Measurements from ENCODE around the gene TOR1AIP1. TPM values are rescaled to one million over a fixed set of nuclear protein-coding genes. Genes with fewer than 3 reads are reported as not detected.
A peak's percentile ranks its signal among the peaks of the same experiment; 100 is the strongest.
"Not testable (repeated sequence)": the region's sequence is repeated elsewhere in the genome, so short reads cannot be mapped to it uniquely, and the experiment has no call there.

Gene TOR1AIP1
- polyA plus RNA-seq, 1 experiment: 16.4 TPM

DNA sequence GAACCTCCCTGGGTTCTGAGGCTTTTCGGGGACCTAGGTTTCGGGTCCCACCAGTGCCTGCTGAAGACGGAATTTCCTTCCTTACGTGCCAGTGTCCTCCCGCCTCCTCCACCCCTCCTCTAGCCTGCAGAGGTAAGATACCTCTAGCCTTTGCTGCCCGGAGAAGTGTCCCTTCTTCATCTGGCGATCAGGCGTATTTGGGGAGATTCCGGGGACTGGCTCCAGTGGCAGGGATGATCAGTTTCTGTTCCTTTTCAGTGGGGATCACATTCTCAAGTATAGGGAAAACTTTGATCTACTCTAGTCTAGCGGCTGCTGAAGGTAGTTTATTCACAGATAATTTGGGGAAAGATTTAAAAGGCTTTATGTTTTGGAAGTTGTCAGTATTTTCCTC, 73.2 kb downstream of the TOR1AIP1 start:
- H3K36me3 ChIP-seq (ENCODE audit: control insufficient read depth, insufficient read depth, low read length): no peaks in the 10 kb centered on the region
- no peak for DNase-seq (ENCODE audit: low read depth)
- peak overlapping the region; percentile 94 for H3K4me3 ChIP-seq (ENCODE audit: low read depth, low read length)
- CTCF ChIA-PET: interaction anchor here (1.5 kb wide), 1 partner anchor 11 kb away, joined by 5 read pairs; no protein-coding TSS in a partner anchor
- POLR2A ChIA-PET: no interaction called here
- H3K27me3 ChIP-seq (ENCODE audit: control insufficient read depth, insufficient read depth, low read length): no peaks in the 10 kb centered on the region
- TF ChIP-seq, protein P1, sequence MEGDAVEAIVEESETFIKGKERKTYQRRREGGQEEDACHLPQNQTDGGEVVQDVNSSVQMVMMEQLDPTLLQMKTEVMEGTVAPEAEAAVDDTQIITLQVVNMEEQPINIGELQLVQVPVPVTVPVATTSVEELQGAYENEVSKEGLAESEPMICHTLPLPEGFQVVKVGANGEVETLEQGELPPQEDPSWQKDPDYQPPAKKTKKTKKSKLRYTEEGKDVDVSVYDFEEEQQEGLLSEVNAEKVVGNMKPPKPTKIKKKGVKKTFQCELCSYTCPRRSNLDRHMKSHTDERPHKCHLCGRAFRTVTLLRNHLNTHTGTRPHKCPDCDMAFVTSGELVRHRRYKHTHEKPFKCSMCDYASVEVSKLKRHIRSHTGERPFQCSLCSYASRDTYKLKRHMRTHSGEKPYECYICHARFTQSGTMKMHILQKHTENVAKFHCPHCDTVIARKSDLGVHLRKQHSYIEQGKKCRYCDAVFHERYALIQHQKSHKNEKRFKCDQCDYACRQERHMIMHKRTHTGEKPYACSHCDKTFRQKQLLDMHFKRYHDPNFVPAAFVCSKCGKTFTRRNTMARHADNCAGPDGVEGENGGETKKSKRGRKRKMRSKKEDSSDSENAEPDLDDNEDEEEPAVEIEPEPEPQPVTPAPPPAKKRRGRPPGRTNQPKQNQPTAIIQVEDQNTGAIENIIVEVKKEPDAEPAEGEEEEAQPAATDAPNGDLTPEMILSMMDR (IDR thresholded peaks at IDR 0.05; ENCODE audit: insufficient read depth, low read depth, low read length): no peak

DNA sequence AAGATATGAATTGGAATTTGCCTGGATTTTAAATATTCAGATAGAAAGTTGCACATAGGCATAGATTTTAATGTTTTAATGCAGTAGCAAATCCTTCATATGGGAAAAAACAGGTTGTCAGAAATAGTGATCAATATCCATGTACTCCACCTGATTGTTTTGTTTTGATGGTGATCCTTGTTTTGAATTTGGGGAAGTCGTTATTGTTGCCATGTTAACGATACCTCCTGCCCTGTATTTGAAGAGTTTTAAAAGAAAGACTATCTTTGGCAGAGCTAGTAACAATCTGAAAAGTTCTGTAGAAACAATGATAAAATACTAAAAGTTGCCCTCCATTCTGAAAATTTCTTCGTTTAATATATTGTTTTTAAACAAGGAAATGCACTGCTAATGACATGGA, 73.6 kb downstream of the TOR1AIP1 start:
- H3K36me3 ChIP-seq (ENCODE audit: control insufficient read depth, insufficient read depth, low read length): no peaks in the 10 kb centered on the region
- ChIA-PET CTCF (interaction anchor here (1.5 kb wide), 1 partner anchor 10 kb away, joined by 5 read pairs; no protein-coding TSS in a partner anchor), POLR2A (interaction anchor here (0.6 kb wide), 1 partner anchor 72 kb away, joined by 3 read pairs; no protein-coding TSS in a partner anchor)
- H3K4me3 ChIP-seq (ENCODE audit: low read depth, low read length): peak overlapping the region; percentile 94
- no peaks in the 10 kb centered on the region for H3K27me3 ChIP-seq (ENCODE audit: control insufficient read depth, insufficient read depth, low read length)
- TF ChIP-seq, protein P1 (IDR thresholded peaks at IDR 0.05; ENCODE audit: insufficient read depth, low read depth, low read length): no peak
- DNase-seq (ENCODE audit: low read depth): no peak

DNA sequence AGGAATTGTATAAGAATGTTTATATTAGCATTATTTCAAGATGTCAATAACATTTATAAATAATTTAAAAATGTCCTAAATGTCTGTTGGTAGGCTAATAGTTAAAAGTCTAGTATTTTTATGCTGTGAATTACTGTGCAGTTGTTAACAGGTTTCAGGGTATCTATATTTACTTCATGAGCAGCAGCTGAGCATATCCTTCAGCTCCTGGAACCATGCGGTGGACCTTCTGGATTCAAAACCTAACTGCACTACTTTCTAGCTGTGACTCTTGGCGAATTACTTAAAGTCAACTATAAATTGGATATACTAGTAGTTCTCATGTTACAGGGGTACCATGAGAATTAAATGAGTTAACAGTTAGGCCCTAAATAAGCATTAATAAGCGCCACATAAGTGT, 76.3 kb downstream of the TOR1AIP1 start:
- POLR2A ChIA-PET: no interaction called here
- no peaks in the 10 kb centered on the region for H3K36me3 ChIP-seq (ENCODE audit: control insufficient read depth, insufficient read depth, low read length)
- H3K4me3 ChIP-seq (ENCODE audit: low read depth, low read length): no peak overlapping the region
- TF ChIP-seq, protein P1 (IDR thresholded peaks at IDR 0.05; ENCODE audit: insufficient read depth, low read depth, low read length): no peak
- H3K27me3 ChIP-seq (ENCODE audit: control insufficient read depth, insufficient read depth, low read length): no peaks in the 10 kb centered on the region
- no peak for DNase-seq (ENCODE audit: low read depth)
- CTCF ChIA-PET: interaction anchor here (0.8 kb wide), 1 partner anchor 221 kb away, joined by 3 read pairs; no protein-coding TSS in a partner anchor

DNA sequence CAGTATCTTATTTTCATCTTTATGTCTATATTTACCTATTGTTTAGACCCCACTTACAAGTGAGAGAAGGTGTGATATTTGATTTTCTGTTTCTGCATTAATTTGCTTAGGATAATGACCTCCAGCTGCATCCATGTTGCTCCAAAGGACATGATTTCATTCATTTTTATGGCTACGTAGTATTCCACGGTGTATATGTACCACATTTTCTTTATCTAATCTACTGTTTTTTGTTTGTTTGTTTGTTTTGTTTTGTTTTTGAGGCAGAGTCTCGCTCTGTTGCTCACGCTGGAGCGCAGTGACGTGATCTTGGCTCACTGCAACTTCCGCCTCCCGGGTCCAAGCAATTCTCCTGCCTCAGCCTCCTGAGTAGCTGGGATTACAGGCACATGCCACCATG, 80.1 kb downstream of the TOR1AIP1 start:
- POLR2A ChIA-PET: interaction anchor here (0.6 kb wide), 1 partner anchor 17 kb away, joined by 5 read pairs; no protein-coding TSS in a partner anchor
- H3K27me3 ChIP-seq (ENCODE audit: control insufficient read depth, insufficient read depth, low read length); H3K36me3 ChIP-seq (ENCODE audit: control insufficient read depth, insufficient read depth, low read length); H3K4me3 ChIP-seq (ENCODE audit: low read depth, low read length); DNase-seq (ENCODE audit: low read depth): not testable (repeated sequence)
- CTCF ChIA-PET: interaction anchor here (0.6 kb wide), 1 partner anchor 116 kb away, joined by 3 read pairs; no protein-coding TSS in a partner anchor

DNA sequence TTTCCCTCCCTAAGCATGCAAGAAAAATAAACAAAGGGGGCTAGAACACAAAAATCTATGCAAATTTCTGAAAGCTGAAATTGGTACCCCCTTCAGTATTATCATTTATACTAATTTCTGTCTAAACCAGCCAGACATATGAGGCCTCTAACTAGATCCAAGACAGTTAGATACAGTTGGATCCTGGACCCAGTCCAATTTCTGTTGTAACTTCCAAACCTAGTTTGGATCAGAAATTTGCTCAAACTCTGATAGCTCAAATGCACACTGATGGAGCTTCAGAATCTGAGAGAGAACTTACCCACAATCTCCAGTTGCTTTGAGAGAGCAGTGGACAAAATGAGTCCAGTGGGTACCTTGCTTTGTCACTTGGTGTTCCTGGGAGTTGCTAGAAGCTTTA, 84.5 kb downstream of the TOR1AIP1 start:
- TF ChIP-seq, protein P1 (IDR thresholded peaks at IDR 0.05; ENCODE audit: insufficient read depth, low read depth, low read length): no peak
- Histone ChIP-seq H3K4me3 (ENCODE audit: low read depth, low read length) (no peak overlapping the region), H3K27me3 (ENCODE audit: control insufficient read depth, insufficient read depth, low read length) (no peaks in the 10 kb centered on the region), H3K36me3 (ENCODE audit: control insufficient read depth, insufficient read depth, low read length) (peaks cover 3% of the 10 kb centered on the region)
- POLR2A ChIA-PET: no interaction called here
- CTCF ChIA-PET: interaction anchor here (1.2 to 1.7 kb wide), 3 partner anchors 11 to 22 kb away, joined by 3 to 5 read pairs (median 5); no protein-coding TSS in a partner anchor
- DNase-seq (ENCODE audit: low read depth): no peak
